DOHH2 (cell line): ENCODE results near the gene TTC12.

Source experiments
- H3F3A ChIP-seq: fragments of 200-600 bp; sonication (generic), shearing (Covaris generic); 2 replicates; pipeline ENCODE4 v1.6.0; 2016; ENCODE audit warnings: antibody characterized with exemption, mild to moderate bottlenecking; ENCODE audit not compliant: control insufficient read depth, insufficient read depth
- H3K27ac ChIP-seq: fragments of 200-600 bp; sonication (generic); 2 replicates; pipeline ENCODE4 v1.5.1; 2014; ENCODE audit warnings: low read depth, mild to moderate bottlenecking, low read length, moderate library complexity
- H3K27me3 ChIP-seq: fragments of 200-600 bp; sonication (generic); 2 replicates; pipeline ENCODE4 v1.6.1; 2014; ENCODE audit warnings: mild to moderate bottlenecking, low read length, mixed read lengths; ENCODE audit not compliant: control insufficient read depth
- H3K36me3 ChIP-seq: fragments of 200-600 bp; sonication (generic); 2 replicates; pipeline ENCODE4 v1.6.1; 2014; ENCODE audit warnings: mild to moderate bottlenecking, low read length, moderate library complexity, mixed read lengths; ENCODE audit not compliant: control insufficient read depth
- H3K4me1 ChIP-seq: fragments of 200-600 bp; sonication (generic); 2 replicates; pipeline ENCODE4 v1.6.1; 2014; ENCODE audit warnings: mild to moderate bottlenecking, low read length, mixed read lengths; ENCODE audit not compliant: control insufficient read depth
- H3K4me2 ChIP-seq: fragments of 200-600 bp; sonication (generic); 2 replicates; pipeline ENCODE4 v1.6.0; 2014; ENCODE audit warnings: mild to moderate bottlenecking, low read length, moderate library complexity
- H3K4me3 ChIP-seq: fragments of 200-600 bp; sonication (generic); 2 replicates; pipeline ENCODE4 v1.5.1; 2014; ENCODE audit warnings: mild to moderate bottlenecking, low read length, mixed read lengths
- H3K79me2 ChIP-seq: fragments of 200-600 bp; sonication (generic); 2 replicates; pipeline ENCODE4 v1.6.1; 2014; ENCODE audit warnings: mild to moderate bottlenecking, low read length, mixed read lengths; ENCODE audit not compliant: control insufficient read depth
- H3K9me2 ChIP-seq: fragments of 200-600 bp; sonication (generic); replicated peaks from 2 replicates; pipeline ENCODE4 v1.6.1; 2014; ENCODE audit warnings: mild to moderate bottlenecking, low read length, mixed read lengths; ENCODE audit not compliant: control insufficient read depth
- H3K9me3 ChIP-seq: fragments of 200-600 bp; sonication (generic); 2 replicates; pipeline ENCODE4 v1.6.1; 2014; ENCODE audit warnings: antibody characterized with exemption, low read length, mixed read lengths; ENCODE audit not compliant: control insufficient read depth, insufficient read depth
- H4K20me1 ChIP-seq: fragments of 200-600 bp; sonication (generic); 2 replicates; pipeline ENCODE4 v1.6.0; 2014; ENCODE audit warnings: low read depth, mild to moderate bottlenecking, antibody characterized with exemption, low read length, moderate library complexity; ENCODE audit not compliant: control insufficient read depth, insufficient read depth
- CTCF ChIP-seq: fragments of 200-600 bp; sonication (generic); IDR thresholded peaks from one replicate; pipeline ENCODE4 v1.5.1; 2014; ENCODE audit warnings: antibody characterized with exemption, mild to moderate bottlenecking, low read depth, low read length; ENCODE audit not compliant: poor library complexity, severe bottlenecking
- EZH2phosphoT487 ChIP-seq: fragments of 200-600 bp; sonication (generic); IDR thresholded peaks from 2 replicates; pipeline ENCODE4 v1.6.1; 2017; ENCODE audit warnings: borderline replicate concordance, mild to moderate bottlenecking, antibody characterized with exemption, low read length, moderate library complexity, mixed read lengths

Gene TTC12

GRCh38 chr11:113288286-113288863, 26.0 kb upstream of the TTC12 start:
- no peak overlapping the region for H3K27ac ChIP-seq
- H4K20me1 ChIP-seq = no peaks in the 10 kb centered on the region
- no peaks in the 10 kb centered on the region for H3K9me3 ChIP-seq
- H3K4me1 ChIP-seq = no peaks in the 10 kb centered on the region
- no peaks in the 10 kb centered on the region for H3K9me2 ChIP-seq
- TF ChIP-seq EZH2phosphoT487 (no peak), CTCF (no peak)
- no peaks in the 10 kb centered on the region for H3K36me3 ChIP-seq
- no peak overlapping the region for H3K4me3 ChIP-seq
- H3K4me2 ChIP-seq = no peak overlapping the region
- H3K27me3 ChIP-seq = peaks cover 4% of the 10 kb centered on the region; the same call in 1 of the 2 replicates
- no peaks in the 10 kb centered on the region for H3F3A ChIP-seq
- no peaks in the 10 kb centered on the region for H3K79me2 ChIP-seq

- H3K27ac ChIP-seq = no peak overlapping the region
- H3K4me1 ChIP-seq = no peaks in the 10 kb centered on the region
- no peaks in the 10 kb centered on the region for H3K79me2 ChIP-seq
- H3K9me2 ChIP-seq = no peaks in the 10 kb centered on the region
- H3K27me3 ChIP-seq = peaks cover 4% of the 10 kb centered on the region; the same call in 1 of the 2 replicates
- H3K4me3 ChIP-seq = no peak overlapping the region
- H3K9me3 ChIP-seq = no peaks in the 10 kb centered on the region
- no peaks in the 10 kb centered on the region for H3K36me3 ChIP-seq
- H4K20me1 ChIP-seq = no peaks in the 10 kb centered on the region
- H3K4me2 ChIP-seq = no peak overlapping the region
- no peaks in the 10 kb centered on the region for H3F3A ChIP-seq
- TF ChIP-seq EZH2phosphoT487 (no peak), CTCF (peak; percentile 82)
Measured at GRCh38 chr11:113289431-113290187, 24.8 kb upstream of the TTC12 start.

- Histone ChIP-seq H3K4me3 (no peak overlapping the region), H3K9me2 (no peaks in the 10 kb centered on the region), H3F3A (no peaks in the 10 kb centered on the region), H3K9me3 (no peaks in the 10 kb centered on the region), H3K4me2 (no peak overlapping the region), H4K20me1 (no peaks in the 10 kb centered on the region), H3K4me1 (no peaks in the 10 kb centered on the region), H3K36me3 (no peaks in the 10 kb centered on the region), H3K27me3 (peaks cover 5% of the 10 kb centered on the region; the same call in 1 of the 2 replicates), H3K79me2 (no peaks in the 10 kb centered on the region), H3K27ac (no peak overlapping the region)
- TF ChIP-seq CTCF (no peak), EZH2phosphoT487 (no peak)
Measured at GRCh38 chr11:113293936-113294335, 20.4 kb upstream of the TTC12 start.
